Measurements from ENCODE around the gene CARS1.
"Not testable (repeated sequence)": the region's sequence is repeated elsewhere in the genome, so short reads cannot be mapped to it uniquely, and the experiment has no call there.

Gene CARS1

DNA sequence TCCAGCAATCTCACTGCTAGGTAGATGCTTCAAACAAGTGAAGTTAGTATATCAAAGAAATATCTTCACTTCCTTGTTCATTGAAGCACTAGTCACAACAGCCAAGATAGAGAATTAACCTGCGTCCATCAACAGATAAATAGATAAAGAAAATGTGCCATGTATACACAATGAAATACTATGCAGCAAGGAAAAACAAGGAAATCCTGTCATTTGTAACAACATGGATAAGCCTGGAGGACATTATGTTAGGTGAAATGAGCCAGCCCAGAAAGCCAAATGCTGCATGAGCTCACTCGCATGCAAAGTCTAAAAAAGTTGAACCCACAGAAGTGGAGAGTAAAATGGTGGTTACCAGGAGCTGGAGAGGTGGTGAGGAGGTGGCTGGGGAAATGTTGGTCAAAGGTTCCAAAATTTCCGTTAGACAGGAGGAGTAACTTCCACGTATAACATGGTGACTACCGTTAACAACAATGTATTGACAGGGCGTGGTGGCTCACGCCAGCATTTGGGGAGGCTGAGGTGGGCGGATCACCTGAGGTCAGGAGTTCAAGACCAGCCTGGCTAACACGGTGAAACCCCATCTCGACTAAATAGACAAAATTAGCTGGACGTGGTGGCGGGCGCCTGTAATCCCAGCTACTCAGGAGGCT lies 23.6 kb upstream of the CARS1 start:
- H3K9me3 ChIP-seq (ENCODE audit: control insufficient read depth in 2 of 2, low read length in 2 of 2): no peaks in the 10 kb centered on the region
- no peaks in the 10 kb centered on the region for H3K4me1 ChIP-seq (ENCODE audit: control insufficient read depth in 2 of 2, insufficient read depth in 2 of 2, low read length in 2 of 2)
- H3K4me3 ChIP-seq (ENCODE audit: low read length in 2 of 2): no peak overlapping the region
- no peak overlapping the region for H3K9ac ChIP-seq (ENCODE audit: low read depth in 1 of 2, low read length in 2 of 2)
- no peak overlapping the region for H3K27ac ChIP-seq (ENCODE audit: low read depth in 2 of 2, low read length in 2 of 2)
- H3K27me3 ChIP-seq (ENCODE audit: control insufficient read depth in 2 of 2, insufficient read depth in 2 of 2, low read length in 2 of 2): no peaks in the 10 kb centered on the region
- H3K36me3 ChIP-seq (ENCODE audit: control insufficient read depth in 2 of 2, insufficient read depth in 2 of 2, low read length in 2 of 2): no peaks in the 10 kb centered on the region

GRCh38 chr11:3080104-3080503 lies 22.9 kb upstream of the CARS1 start:
- no peak overlapping the region for H3K9ac ChIP-seq (ENCODE audit: low read depth in 1 of 2, low read length in 2 of 2)
- H3K4me3 ChIP-seq (ENCODE audit: low read length in 2 of 2): no peak overlapping the region
- no peaks in the 10 kb centered on the region for H3K27me3 ChIP-seq (ENCODE audit: control insufficient read depth in 2 of 2, insufficient read depth in 2 of 2, low read length in 2 of 2)
- peaks cover 0 to 1% of the 10 kb centered on the region in 2 donors for H3K4me1 ChIP-seq (ENCODE audit: control insufficient read depth in 2 of 2, insufficient read depth in 2 of 2, low read length in 2 of 2)
- no peak overlapping the region for H3K27ac ChIP-seq (ENCODE audit: low read depth in 2 of 2, low read length in 2 of 2)
- H3K36me3 ChIP-seq (ENCODE audit: control insufficient read depth in 2 of 2, insufficient read depth in 2 of 2, low read length in 2 of 2): no peaks in the 10 kb centered on the region
- H3K9me3 ChIP-seq (ENCODE audit: control insufficient read depth in 2 of 2, low read length in 2 of 2): no peaks in the 10 kb centered on the region

GRCh38 chr11:3077846-3078440 lies 20.7 kb upstream of the CARS1 start:
- no peaks in the 10 kb centered on the region for H3K36me3 ChIP-seq (ENCODE audit: control insufficient read depth in 2 of 2, insufficient read depth in 2 of 2, low read length in 2 of 2)
- H3K4me3 ChIP-seq (ENCODE audit: low read length in 2 of 2): no peak overlapping the region
- no peak overlapping the region for H3K9ac ChIP-seq (ENCODE audit: low read depth in 1 of 2, low read length in 2 of 2)

DNA sequence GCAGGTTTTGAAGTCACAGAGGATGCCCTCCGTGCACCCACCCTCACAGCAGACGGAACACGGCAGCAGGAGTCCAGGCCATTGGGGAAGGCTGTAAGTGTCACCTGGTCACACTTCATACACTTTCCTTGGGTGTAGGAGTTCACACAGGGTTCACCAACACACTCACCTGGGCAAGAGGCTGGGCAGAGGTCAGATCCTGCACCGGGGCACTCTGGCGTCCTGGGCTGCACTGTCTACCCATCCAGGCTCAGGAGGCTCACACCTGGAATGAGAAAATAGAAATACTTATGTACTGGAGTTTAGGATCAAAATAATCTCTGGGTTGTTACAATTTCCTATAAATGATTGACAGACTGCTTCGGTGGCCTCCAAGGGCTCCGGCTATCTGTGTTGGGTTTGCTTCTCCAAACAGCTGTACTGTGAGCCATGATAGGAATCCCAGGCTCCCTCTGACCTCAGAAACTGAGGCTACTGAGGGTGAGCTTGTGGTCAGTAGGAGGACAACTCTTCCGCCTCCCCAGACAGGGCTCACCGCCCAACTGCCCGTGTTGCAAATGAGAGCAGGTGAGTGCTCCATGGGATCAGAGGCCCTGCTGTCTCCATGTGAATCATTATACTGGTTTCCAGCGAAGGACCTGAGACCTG lies 20.1 kb upstream of the CARS1 start:
- Histone ChIP-seq H3K4me1 (ENCODE audit: control insufficient read depth in 2 of 2, insufficient read depth in 2 of 2, low read length in 2 of 2) (peaks cover 0 to 2% of the 10 kb centered on the region in 2 donors), H3K36me3 (ENCODE audit: control insufficient read depth in 2 of 2, insufficient read depth in 2 of 2, low read length in 2 of 2) (no peaks in the 10 kb centered on the region), H3K9ac (ENCODE audit: low read depth in 1 of 2, low read length in 2 of 2) (no peak overlapping the region), H3K4me3 (ENCODE audit: low read length in 2 of 2) (no peak overlapping the region), H3K9me3 (ENCODE audit: control insufficient read depth in 2 of 2, low read length in 2 of 2) (no peaks in the 10 kb centered on the region), H3K27me3 (ENCODE audit: control insufficient read depth in 2 of 2, insufficient read depth in 2 of 2, low read length in 2 of 2) (no peaks in the 10 kb centered on the region), H3K27ac (ENCODE audit: low read depth in 2 of 2, low read length in 2 of 2) (no peak overlapping the region)

More at GRCh38 chr11:3077846-3078440, 20.7 kb upstream of the CARS1 start:
- H3K27ac ChIP-seq (ENCODE audit: low read depth in 2 of 2, low read length in 2 of 2): no peak overlapping the region
- no peaks in the 10 kb centered on the region for H3K27me3 ChIP-seq (ENCODE audit: control insufficient read depth in 2 of 2, insufficient read depth in 2 of 2, low read length in 2 of 2)
- no peaks in the 10 kb centered on the region for H3K9me3 ChIP-seq (ENCODE audit: control insufficient read depth in 2 of 2, low read length in 2 of 2)
- peaks cover 0 to 2% of the 10 kb centered on the region in 2 donors for H3K4me1 ChIP-seq (ENCODE audit: control insufficient read depth in 2 of 2, insufficient read depth in 2 of 2, low read length in 2 of 2)

DNA sequence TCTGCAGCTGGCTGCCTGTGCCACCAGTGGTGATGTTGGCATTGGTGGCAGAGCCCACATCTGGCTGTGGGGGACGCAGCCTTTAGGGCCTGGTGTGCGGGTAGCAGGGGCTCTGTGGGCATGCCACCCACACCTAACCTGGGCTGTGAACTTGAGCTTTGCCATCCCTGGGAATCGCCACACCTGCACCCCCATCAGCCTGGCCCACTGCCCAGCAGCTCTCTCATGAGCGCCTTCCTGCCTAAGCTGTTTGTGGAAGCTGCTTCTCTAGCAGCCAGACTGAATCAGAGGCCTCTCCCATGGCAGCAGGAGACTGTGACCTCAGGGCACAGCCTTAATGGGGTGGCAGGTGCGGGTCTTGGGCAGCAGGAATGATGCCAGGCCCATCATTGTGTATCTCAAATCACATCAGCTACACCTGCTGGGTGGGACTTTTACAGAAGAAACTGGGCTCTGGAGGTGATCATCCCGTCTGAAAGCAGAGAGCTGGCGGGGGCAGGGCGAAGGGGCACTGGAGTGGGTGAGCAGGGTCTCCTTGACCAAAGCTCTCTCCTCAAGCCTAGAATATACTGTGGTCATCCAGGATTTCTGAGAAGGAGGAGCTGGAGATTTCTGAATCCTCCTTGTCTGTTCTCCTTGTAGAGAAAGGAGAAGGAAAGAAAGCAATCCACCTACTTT lies 17.8 kb upstream of the CARS1 start:
- Histone ChIP-seq H3K9ac (ENCODE audit: low read depth in 1 of 2, low read length in 2 of 2) (no peak overlapping the region), H3K4me3 (ENCODE audit: low read length in 2 of 2) (no peak overlapping the region), H3K36me3 (ENCODE audit: control insufficient read depth in 2 of 2, insufficient read depth in 2 of 2, low read length in 2 of 2) (no peaks in the 10 kb centered on the region), H3K4me1 (ENCODE audit: control insufficient read depth in 2 of 2, insufficient read depth in 2 of 2, low read length in 2 of 2) (peaks cover 0 to 2% of the 10 kb centered on the region in 2 donors), H3K27ac (ENCODE audit: low read depth in 2 of 2, low read length in 2 of 2) (no peak overlapping the region), H3K9me3 (ENCODE audit: control insufficient read depth in 2 of 2, low read length in 2 of 2) (no peaks in the 10 kb centered on the region), H3K27me3 (ENCODE audit: control insufficient read depth in 2 of 2, insufficient read depth in 2 of 2, low read length in 2 of 2) (no peaks in the 10 kb centered on the region)

GRCh38 chr11:3073029-3073435 lies 15.8 kb upstream of the CARS1 start:
- H3K9ac ChIP-seq (ENCODE audit: low read depth in 1 of 2, low read length in 2 of 2): no peak overlapping the region
- H3K4me1 ChIP-seq (ENCODE audit: control insufficient read depth in 2 of 2, insufficient read depth in 2 of 2, low read length in 2 of 2): peaks cover 0 to 2% of the 10 kb centered on the region in 2 donors
- H3K4me3 ChIP-seq (ENCODE audit: low read length in 2 of 2): no peak overlapping the region
- no peaks in the 10 kb centered on the region for H3K9me3 ChIP-seq (ENCODE audit: control insufficient read depth in 2 of 2, low read length in 2 of 2)
- H3K27ac ChIP-seq (ENCODE audit: low read depth in 2 of 2, low read length in 2 of 2): peak overlapping the region in 1 of 2 donors; percentile 29
- H3K36me3 ChIP-seq (ENCODE audit: control insufficient read depth in 2 of 2, insufficient read depth in 2 of 2, low read length in 2 of 2): no peaks in the 10 kb centered on the region
- H3K27me3 ChIP-seq (ENCODE audit: control insufficient read depth in 2 of 2, insufficient read depth in 2 of 2, low read length in 2 of 2): no peaks in the 10 kb centered on the region

- Histone ChIP-seq H3K9ac (ENCODE audit: low read depth in 1 of 2, low read length in 2 of 2) (no peak overlapping the region), H3K4me1 (ENCODE audit: control insufficient read depth in 2 of 2, insufficient read depth in 2 of 2, low read length in 2 of 2) (no peaks in the 10 kb centered on the region), H3K27ac (ENCODE audit: low read depth in 2 of 2, low read length in 2 of 2) (no peak overlapping the region), H3K36me3 (ENCODE audit: control insufficient read depth in 2 of 2, insufficient read depth in 2 of 2, low read length in 2 of 2) (no peaks in the 10 kb centered on the region), H3K4me3 (ENCODE audit: low read length in 2 of 2) (no peak overlapping the region), H3K27me3 (ENCODE audit: control insufficient read depth in 2 of 2, insufficient read depth in 2 of 2, low read length in 2 of 2) (peaks cover 0 to 3% of the 10 kb centered on the region in 2 donors), H3K9me3 (ENCODE audit: control insufficient read depth in 2 of 2, low read length in 2 of 2) (no peaks in the 10 kb centered on the region)
Measured at GRCh38 chr11:3069425-3069824, 12.2 kb upstream of the CARS1 start.

DNA sequence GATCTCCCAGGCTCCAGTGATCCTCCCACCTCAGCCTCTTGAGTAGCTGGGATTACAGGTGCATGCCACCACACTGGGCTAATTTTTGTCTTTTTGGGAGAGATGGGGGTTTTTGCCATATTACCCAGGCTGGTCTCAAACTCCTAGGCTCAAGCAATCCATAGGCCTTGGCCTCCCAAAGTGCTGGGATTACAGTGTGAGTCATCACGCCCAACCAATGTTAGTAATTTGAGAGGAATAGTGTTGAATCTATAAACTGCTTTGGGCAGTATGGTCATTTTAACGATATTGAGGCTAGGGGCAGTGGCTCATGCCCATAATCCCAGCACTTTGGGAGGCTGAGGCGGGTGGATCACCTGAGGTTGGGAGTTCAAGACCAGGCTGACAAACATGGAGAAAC lies 9.1 kb upstream of the CARS1 start:
- not testable (repeated sequence) for H3K27ac ChIP-seq (ENCODE audit: low read depth in 2 of 2, low read length in 2 of 2); H3K27me3 ChIP-seq (ENCODE audit: control insufficient read depth in 2 of 2, insufficient read depth in 2 of 2, low read length in 2 of 2)

GRCh38 chr11:3064709-3065108 lies 7.5 kb upstream of the CARS1 start:
- not testable (repeated sequence) for H3K9me3 ChIP-seq (ENCODE audit: control insufficient read depth in 2 of 2, low read length in 2 of 2); H3K4me3 ChIP-seq (ENCODE audit: low read length in 2 of 2); H3K9ac ChIP-seq (ENCODE audit: low read depth in 1 of 2, low read length in 2 of 2); H3K36me3 ChIP-seq (ENCODE audit: control insufficient read depth in 2 of 2, insufficient read depth in 2 of 2, low read length in 2 of 2); H3K4me1 ChIP-seq (ENCODE audit: control insufficient read depth in 2 of 2, insufficient read depth in 2 of 2, low read length in 2 of 2); H3K27ac ChIP-seq (ENCODE audit: low read depth in 2 of 2, low read length in 2 of 2); H3K27me3 ChIP-seq (ENCODE audit: control insufficient read depth in 2 of 2, insufficient read depth in 2 of 2, low read length in 2 of 2)

More for the DNA sequence above, 9.1 kb upstream of the CARS1 start:
- not testable (repeated sequence) for H3K4me3 ChIP-seq (ENCODE audit: low read length in 2 of 2); H3K9me3 ChIP-seq (ENCODE audit: control insufficient read depth in 2 of 2, low read length in 2 of 2); H3K36me3 ChIP-seq (ENCODE audit: control insufficient read depth in 2 of 2, insufficient read depth in 2 of 2, low read length in 2 of 2); H3K4me1 ChIP-seq (ENCODE audit: control insufficient read depth in 2 of 2, insufficient read depth in 2 of 2, low read length in 2 of 2); H3K9ac ChIP-seq (ENCODE audit: low read depth in 1 of 2, low read length in 2 of 2)

- not testable (repeated sequence) for H3K27ac ChIP-seq (ENCODE audit: low read depth in 2 of 2, low read length in 2 of 2); H3K4me3 ChIP-seq (ENCODE audit: low read length in 2 of 2); H3K4me1 ChIP-seq (ENCODE audit: control insufficient read depth in 2 of 2, insufficient read depth in 2 of 2, low read length in 2 of 2)
Measured at GRCh38 chr11:3063876-3064275, 6.7 kb upstream of the CARS1 start.

More at GRCh38 chr11:3063876-3064275, 6.7 kb upstream of the CARS1 start:
- not testable (repeated sequence) for H3K27me3 ChIP-seq (ENCODE audit: control insufficient read depth in 2 of 2, insufficient read depth in 2 of 2, low read length in 2 of 2); H3K36me3 ChIP-seq (ENCODE audit: control insufficient read depth in 2 of 2, insufficient read depth in 2 of 2, low read length in 2 of 2); H3K9me3 ChIP-seq (ENCODE audit: control insufficient read depth in 2 of 2, low read length in 2 of 2); H3K9ac ChIP-seq (ENCODE audit: low read depth in 1 of 2, low read length in 2 of 2)
